Peyer's patch (tissue), 4 donors: ENCODE results near the gene PPP1CA.

ENCODE experiments used
- CTCF ChIP-seq, 6 experiments: fragments of 450-650 bp in 4 of 6; fragments of 200-600 bp in 2 of 6; sonication (generic) in 1 of 6; IDR thresholded peaks; one replicate each; pipeline ENCODE4 v1.5.1; 2017 to 2019; ENCODE audit warnings: antibody characterized with exemption in 6 of 6, mild to moderate bottlenecking in 3 of 6, moderate library complexity in 1 of 6
- POLR2A ChIP-seq, 2 donors: fragments of 450-650 bp; IDR thresholded peaks; one replicate each; pipeline ENCODE4 v1.5.1; 2017; ENCODE audit warnings: antibody characterized with exemption in 2 of 2, mild to moderate bottlenecking in 2 of 2, moderate library complexity in 2 of 2

- no peak for TF ChIP-seq CTCF (IDR thresholded peaks at IDR 0.05)
- no peak for TF ChIP-seq POLR2A (IDR thresholded peaks at IDR 0.05)
Measured at GRCh38 chr11:67422891-67423290, 21.2 kb upstream of the PPP1CA start.
